Activated naive CD4-positive, alpha-beta T cell treated with anti-CD3 and anti-CD28 coated beads, Interleukin-2, amount 10 ng/mL, durations not matched to agents 7 days and 5 days (primary cell): ENCODE data around the gene FAIM2.

ENCODE experiments used
- CTCF ChIA-PET: fragments of 350-600 bp; sonication (Branson Sonifier 250); formaldehyde crosslinking; loops from one replicate; lab custom pipeline; 2021; ENCODE audit warnings: antibody characterized with exemption; lab: Charles Lee
- DNase-seq: peaks from one replicate; pipeline ENCODE4 v3.0.0-alpha.2; 2020
- H3K27ac Mint-ChIP-seq: one replicate; pipeline ENCODE4 v1.8.0; 2021; ENCODE audit warnings: mild to moderate bottlenecking, moderate library complexity, mixed read lengths
- H3K27me3 Mint-ChIP-seq: one replicate; pipeline ENCODE4 v1.8.0; 2021; ENCODE audit warnings: mild to moderate bottlenecking, mixed read lengths
- H3K36me3 Mint-ChIP-seq: one replicate; pipeline ENCODE4 v1.8.0; 2021; ENCODE audit warnings: mixed read lengths
- H3K4me1 Mint-ChIP-seq: one replicate; pipeline ENCODE4 v1.8.0; 2021; ENCODE audit warnings: mixed read lengths
- H3K4me3 Mint-ChIP-seq: one replicate; pipeline ENCODE4 v1.8.0; 2021; ENCODE audit warnings: mild to moderate bottlenecking, moderate library complexity, mixed read lengths
- H3K9me3 Mint-ChIP-seq: one replicate; pipeline ENCODE4 v1.8.0; 2021; ENCODE audit warnings: mixed read lengths

Gene FAIM2

DNA sequence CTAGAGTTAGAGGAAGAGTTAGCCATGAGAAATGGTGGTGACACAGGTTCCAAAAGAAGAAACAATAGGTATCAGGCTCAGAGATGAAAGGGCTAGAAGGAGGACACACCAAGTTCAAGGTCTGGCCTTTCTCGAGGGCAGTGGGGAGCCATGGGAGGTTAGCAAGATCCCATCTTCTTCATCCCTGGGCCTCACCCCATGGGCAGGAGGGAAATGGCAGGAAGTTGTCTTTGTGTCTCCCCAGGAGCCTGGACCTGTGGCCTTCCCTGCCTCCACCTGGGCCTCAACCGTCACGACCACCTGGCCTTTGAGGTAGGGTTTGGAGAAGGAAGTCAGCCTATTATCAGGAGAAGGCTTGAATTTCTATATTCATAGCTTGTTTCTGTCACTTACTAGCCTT is 41.0 kb upstream of the FAIM2 start:
- peaks cover 41% of the 10 kb centered on the region for H3K4me1 Mint-ChIP-seq
- no peaks in the 10 kb centered on the region for H3K9me3 Mint-ChIP-seq
- peaks cover 1% of the 10 kb centered on the region for H3K36me3 Mint-ChIP-seq
- CTCF ChIA-PET, result interaction anchor here (1.0 to 2.6 kb wide), 13 partner anchors 10 to 167 kb away, joined by 3 to 24 read pairs (median 6); no protein-coding TSS in a partner anchor
- H3K4me3 Mint-ChIP-seq, result no peak overlapping the region
- H3K27ac Mint-ChIP-seq, result no peak overlapping the region
- peaks cover 38% of the 10 kb centered on the region for H3K27me3 Mint-ChIP-seq
- DNase-seq, result no peak

DNA sequence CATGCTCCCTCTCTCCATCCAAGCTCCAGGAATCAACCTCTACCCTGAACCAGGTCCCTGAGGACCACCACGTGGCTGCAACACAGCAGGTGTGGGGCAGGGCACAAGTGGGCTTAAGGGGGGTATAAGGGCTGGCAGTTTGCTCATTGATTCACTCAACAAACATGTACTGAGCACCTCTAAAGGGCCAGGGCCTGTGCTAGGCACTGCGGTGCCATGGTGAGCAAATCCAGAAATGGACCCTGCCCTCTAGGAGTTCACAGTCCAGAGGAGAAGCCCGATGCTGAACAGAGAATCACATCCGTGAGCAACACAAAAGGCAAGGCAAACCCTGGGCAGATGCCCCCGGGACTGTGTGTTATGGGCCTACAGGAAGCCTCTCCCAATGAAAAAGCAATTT is 40.3 kb upstream of the FAIM2 start:
- Mint-ChIP-seq H3K27me3 (peaks cover 35% of the 10 kb centered on the region), H3K4me3 (no peak overlapping the region), H3K27ac (no peak overlapping the region), H3K9me3 (no peaks in the 10 kb centered on the region), H3K36me3 (peaks cover 1% of the 10 kb centered on the region), H3K4me1 (peaks cover 41% of the 10 kb centered on the region)
- no peak for DNase-seq
- CTCF ChIA-PET, result interaction anchor here (1.6 to 3.1 kb wide), 3 partner anchors 23 to 112 kb away, joined by 5 to 17 read pairs (median 9); no protein-coding TSS in a partner anchor

DNA sequence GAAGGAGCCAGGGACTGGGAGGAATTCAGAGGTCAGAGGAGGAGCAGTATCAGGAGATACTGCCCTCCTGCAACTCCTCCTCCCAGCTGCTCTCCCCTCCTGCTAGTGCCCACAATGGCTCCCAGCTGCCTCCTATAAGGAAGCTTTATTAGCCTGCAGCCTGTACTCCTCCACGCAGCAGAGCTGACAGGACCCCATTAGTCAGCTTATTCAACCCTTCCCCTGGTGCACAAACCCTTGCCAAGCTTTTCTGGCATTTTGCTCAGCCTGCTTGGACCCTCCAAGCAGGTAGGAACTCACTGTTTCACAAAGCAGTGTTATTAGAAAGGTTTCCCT is 39.9 kb upstream of the FAIM2 start:
- Mint-ChIP-seq H3K36me3 (peaks cover 1% of the 10 kb centered on the region), H3K27ac (no peak overlapping the region), H3K27me3 (peaks cover 30% of the 10 kb centered on the region), H3K9me3 (no peaks in the 10 kb centered on the region), H3K4me1 (peaks cover 41% of the 10 kb centered on the region), H3K4me3 (no peak overlapping the region)
- DNase-seq, result no peak
- CTCF ChIA-PET, result interaction anchor here (1.3 to 3.1 kb wide), 4 partner anchors 14 to 112 kb away, joined by 3 to 17 read pairs (median 7); no protein-coding TSS in a partner anchor

DNA sequence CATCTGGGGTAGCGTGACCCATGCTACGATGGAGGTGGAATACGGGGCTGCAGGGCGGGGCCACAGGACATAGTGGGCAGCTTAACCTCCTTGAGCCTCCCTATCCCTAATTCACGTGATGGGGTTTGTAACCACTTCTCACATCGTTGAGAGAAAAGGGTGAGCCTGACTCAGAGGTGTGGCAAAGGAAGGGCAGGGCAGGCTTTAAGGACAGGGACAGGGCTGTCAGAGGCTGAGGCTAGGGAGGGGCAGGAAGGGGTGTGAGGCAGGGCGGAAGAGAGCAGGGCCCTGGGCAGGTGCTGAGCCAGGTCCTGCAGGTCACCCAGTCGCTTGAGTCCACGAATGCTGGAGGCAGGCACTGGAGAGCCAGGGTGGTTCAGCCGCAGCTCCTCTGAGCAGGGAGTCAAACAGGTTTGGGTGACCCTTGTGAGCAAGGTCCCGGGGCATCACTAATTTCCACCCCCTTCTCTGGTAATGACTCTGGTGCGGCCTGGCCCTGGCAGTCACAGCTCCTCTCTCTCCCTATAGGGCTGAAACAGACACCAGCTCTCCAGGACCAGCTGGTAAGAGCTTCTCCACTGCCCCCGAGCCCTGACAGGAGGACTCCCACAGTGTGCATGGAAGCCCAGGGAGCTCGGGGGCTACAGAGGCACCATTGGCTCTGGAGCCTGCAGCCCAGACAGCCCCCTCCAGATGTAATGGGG is 39.4 kb upstream of the FAIM2 start:
- CTCF ChIA-PET, result interaction anchor here (1.0 to 3.1 kb wide), 6 partner anchors 13 to 168 kb away, joined by 3 to 17 read pairs (median 4); partner anchors contain the start of gene COX14

DNA sequence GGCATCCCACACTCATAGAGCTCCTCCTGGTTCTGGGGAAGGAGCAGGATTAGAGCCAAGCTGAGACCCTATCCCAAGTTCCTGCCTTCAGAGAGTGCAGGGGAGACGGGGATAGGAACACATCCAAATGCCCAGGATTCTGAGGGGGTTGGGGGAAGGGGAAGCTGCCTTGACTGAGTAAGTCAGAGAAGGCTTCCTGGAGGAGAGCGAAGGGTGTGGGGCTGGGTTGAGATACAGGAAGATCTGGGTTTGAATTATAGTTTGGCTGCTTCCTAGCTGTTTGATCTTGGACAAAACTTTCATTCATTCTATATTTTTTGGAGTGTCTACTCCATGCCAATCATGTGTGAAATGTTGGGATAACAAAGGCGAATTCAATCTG is 38.8 kb upstream of the FAIM2 start:
- Mint-ChIP-seq H3K4me1 (peaks cover 41% of the 10 kb centered on the region), H3K27me3 (peaks cover 24% of the 10 kb centered on the region), H3K4me3 (no peak overlapping the region), H3K27ac (peak overlapping the region; percentile 15), H3K36me3 (peaks cover 1% of the 10 kb centered on the region), H3K9me3 (no peaks in the 10 kb centered on the region)
- DNase-seq, result no peak
- CTCF ChIA-PET, result interaction anchor here (0.7 to 3.1 kb wide), 7 partner anchors 13 to 169 kb away, joined by 3 to 17 read pairs (median 3); partner anchors contain the start of gene COX14

More for the DNA sequence above, 39.4 kb upstream of the FAIM2 start:
- peaks cover 25% of the 10 kb centered on the region for H3K27me3 Mint-ChIP-seq
- peak overlapping the region; percentile 15 for H3K27ac Mint-ChIP-seq
- no peak overlapping the region for H3K4me3 Mint-ChIP-seq
- peaks cover 41% of the 10 kb centered on the region for H3K4me1 Mint-ChIP-seq
- peaks cover 1% of the 10 kb centered on the region for H3K36me3 Mint-ChIP-seq
- DNase-seq, result peak; percentile 50
- H3K9me3 Mint-ChIP-seq, result no peaks in the 10 kb centered on the region

DNA sequence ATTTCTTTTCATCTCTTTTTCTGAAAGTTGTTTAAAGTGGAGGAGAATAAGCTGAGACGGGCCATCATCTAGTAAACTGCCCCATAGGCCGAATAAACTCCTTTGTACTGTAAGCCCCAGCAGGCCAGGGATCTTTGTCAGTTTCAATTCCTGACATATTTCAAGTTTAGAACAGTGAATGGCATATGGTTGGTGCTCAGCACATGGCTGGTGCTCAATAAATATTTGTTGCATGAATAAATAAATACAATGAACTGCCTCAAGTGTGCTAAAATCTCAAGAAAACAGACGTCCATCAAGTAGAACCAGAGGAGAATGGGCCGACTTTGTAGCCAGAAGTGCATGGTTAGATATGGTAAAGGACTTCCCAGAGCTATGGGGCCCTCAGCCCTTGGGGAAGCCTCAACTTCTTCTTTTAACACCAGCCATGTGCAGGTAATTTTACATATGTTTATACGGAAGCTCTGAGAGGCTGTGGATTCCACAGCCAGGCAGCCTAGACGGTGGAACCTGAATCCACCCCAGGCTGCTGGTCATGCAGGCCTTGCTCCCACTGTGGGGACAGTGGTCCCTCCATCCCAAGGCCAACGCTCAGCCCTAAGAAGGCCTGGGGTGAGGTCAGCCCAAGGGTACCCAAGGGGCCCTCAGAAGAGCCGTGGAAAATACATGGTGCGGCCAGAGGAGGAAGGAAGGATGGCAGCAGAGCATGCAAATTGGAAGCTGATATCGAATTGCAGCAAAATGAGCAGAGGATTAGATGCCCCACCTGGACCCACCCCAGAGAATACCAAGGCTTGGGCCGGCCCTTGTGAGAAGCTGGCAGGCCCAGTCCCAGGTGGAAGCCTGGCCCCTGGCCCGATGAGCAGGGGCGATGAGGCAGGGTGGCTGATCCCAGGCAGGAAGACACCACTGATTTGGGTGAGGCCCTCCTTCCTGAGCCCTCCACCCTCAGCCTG is 38.1 kb upstream of the FAIM2 start:
- no peak overlapping the region for H3K4me3 Mint-ChIP-seq
- no peak for DNase-seq
- CTCF ChIA-PET, result interaction anchor here (0.7 to 3.1 kb wide), 4 partner anchors 26 to 170 kb away, joined by 3 to 17 read pairs (median 3); partner anchors contain the start of gene COX14
- peaks cover 1% of the 10 kb centered on the region for H3K36me3 Mint-ChIP-seq
- peak overlapping the region; percentile 71 for H3K27ac Mint-ChIP-seq
- peaks cover 24% of the 10 kb centered on the region for H3K27me3 Mint-ChIP-seq
- no peaks in the 10 kb centered on the region for H3K9me3 Mint-ChIP-seq
- H3K4me1 Mint-ChIP-seq, result peaks cover 41% of the 10 kb centered on the region

DNA sequence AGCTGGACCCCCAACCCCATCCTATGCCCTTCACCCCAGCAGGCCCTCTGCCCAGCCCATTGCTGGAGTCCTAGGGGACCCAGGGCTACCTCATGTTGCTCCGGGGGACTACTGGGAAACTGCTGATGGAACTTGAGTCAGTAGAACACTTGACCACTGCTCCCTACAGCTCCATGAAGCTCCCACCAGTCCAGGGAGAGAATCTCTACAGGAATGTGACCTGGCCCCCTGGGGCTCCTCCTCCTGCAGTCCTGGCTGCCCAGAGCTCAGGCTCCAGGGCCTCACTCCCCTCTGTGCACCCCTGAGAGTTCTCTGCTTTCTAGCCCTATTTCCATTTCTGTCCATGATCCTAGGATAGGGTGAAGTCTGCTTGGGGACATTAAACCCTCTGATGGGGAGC is 36.0 kb upstream of the FAIM2 start:
- H3K4me1 Mint-ChIP-seq, result peaks cover 25% of the 10 kb centered on the region
- CTCF ChIA-PET, result no interaction called here
- H3K27me3 Mint-ChIP-seq, result peaks cover 25% of the 10 kb centered on the region
- DNase-seq, result no peak
- no peak overlapping the region for H3K27ac Mint-ChIP-seq
- H3K36me3 Mint-ChIP-seq, result no peaks in the 10 kb centered on the region
- H3K4me3 Mint-ChIP-seq, result no peak overlapping the region
- H3K9me3 Mint-ChIP-seq, result no peaks in the 10 kb centered on the region

DNA sequence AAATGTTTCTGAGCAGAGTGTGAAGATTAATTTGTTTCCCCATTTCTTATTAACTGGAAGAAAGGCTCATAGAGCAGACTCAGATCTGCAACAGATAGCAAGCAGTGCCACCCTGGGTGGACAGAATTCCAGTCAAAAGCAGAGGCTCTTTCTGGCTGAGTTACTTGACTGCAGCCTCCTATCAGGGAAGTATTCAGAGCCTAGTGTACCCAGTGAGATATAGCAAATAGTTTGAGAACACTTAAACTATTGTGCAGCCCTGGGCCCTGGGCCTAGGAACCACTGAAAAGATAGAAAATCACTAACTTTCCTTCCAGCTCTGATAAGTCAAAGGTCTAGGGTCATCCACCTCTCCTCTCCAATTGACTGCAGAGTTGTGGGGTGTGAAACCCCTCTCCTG is 35.6 kb upstream of the FAIM2 start:
- H3K36me3 Mint-ChIP-seq, result no peaks in the 10 kb centered on the region
- CTCF ChIA-PET, result interaction anchor here (0.7 kb wide), 1 partner anchor 217 kb away, joined by 4 read pairs; no protein-coding TSS in a partner anchor
- H3K27ac Mint-ChIP-seq, result no peak overlapping the region
- H3K4me3 Mint-ChIP-seq, result no peak overlapping the region
- DNase-seq, result no peak
- peaks cover 21% of the 10 kb centered on the region for H3K4me1 Mint-ChIP-seq
- H3K27me3 Mint-ChIP-seq, result peaks cover 25% of the 10 kb centered on the region
- no peaks in the 10 kb centered on the region for H3K9me3 Mint-ChIP-seq

DNA sequence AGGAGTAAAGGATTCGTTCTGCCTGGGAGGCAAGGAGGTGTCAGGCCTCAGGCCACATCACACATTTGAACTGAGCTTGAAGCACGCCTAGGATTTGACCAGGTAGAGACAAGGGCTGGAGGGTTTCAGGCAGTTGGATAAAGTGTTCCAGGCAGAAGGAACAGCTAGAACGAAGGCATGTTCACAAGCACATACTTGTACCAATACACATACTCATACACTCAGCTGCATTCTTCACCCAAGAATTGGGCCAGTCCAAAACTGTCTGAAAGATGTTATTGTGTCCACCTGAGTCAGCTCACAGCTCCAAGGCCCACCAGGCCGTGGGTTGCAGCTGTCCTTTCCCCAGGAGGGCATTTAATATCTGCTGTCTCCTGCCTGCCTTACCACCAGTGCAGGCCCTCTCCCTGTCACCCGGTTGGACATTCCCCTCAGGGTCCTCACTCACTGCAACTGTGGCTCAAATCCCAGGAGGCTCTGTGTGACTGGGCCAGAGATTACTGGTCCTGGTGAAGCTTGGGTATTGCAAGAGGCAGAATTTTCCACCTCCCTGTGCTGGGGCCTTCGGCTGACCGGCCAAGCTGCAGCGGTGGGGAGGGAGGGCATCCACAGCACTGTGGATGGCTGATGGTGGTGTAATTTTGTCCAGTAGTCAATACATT is 34.1 kb upstream of the FAIM2 start:
- no peak overlapping the region for H3K4me3 Mint-ChIP-seq
- no peak for DNase-seq
- H3K27ac Mint-ChIP-seq, result no peak overlapping the region
- H3K4me1 Mint-ChIP-seq, result peaks cover 7% of the 10 kb centered on the region
- H3K36me3 Mint-ChIP-seq, result no peaks in the 10 kb centered on the region
- CTCF ChIA-PET, result interaction anchor here (1.0 to 1.4 kb wide), 2 partner anchors 8 to 25 kb away, joined by 3 to 5 read pairs; no protein-coding TSS in a partner anchor
- H3K27me3 Mint-ChIP-seq, result peaks cover 23% of the 10 kb centered on the region
- H3K9me3 Mint-ChIP-seq, result no peaks in the 10 kb centered on the region

DNA sequence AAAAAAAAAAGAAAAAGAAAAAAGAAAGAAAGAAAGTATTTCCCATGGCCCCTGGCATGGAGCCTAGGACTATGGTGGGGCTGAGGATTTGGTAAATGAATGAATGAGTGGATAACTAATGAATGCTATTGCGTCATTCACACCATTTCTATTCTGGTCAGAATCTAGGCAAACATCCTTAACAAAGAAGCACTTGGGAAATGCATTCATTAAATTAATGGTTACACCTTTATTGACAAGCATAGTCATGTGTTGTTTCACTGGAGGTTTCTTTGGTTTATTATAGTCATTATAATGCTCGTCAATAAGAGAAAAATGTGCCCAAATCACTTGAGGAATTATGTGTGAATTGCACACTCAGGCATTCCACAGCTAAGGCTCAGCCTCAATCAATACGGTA is 33.2 kb upstream of the FAIM2 start:
- no peak for DNase-seq
- CTCF ChIA-PET, result interaction anchor here (1.0 to 1.4 kb wide), 2 partner anchors 9 to 26 kb away, joined by 3 to 5 read pairs; no protein-coding TSS in a partner anchor

DNA sequence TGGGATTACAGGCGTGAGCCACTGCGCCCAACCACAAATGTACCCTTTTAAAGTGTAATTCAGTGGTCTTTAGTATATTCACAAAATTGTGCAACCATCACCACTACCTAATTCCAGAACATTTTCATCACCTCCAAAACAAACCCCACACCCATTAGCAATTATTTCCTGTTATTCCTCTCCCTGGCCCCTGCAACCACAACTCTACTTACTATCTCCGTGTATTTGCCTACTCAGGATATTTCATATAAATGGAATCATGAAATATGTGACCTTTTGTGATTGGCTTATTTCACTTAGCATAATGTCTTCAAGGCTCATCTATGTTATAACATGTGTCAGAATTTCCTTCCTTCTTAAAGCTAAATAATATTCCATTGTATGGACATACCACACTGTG is 30.8 kb upstream of the FAIM2 start:
- CTCF ChIA-PET, result no interaction called here

More for the DNA sequence above, 33.2 kb upstream of the FAIM2 start:
- peaks cover under 1% of the 10 kb centered on the region for H3K4me1 Mint-ChIP-seq
- no peak overlapping the region for H3K4me3 Mint-ChIP-seq
- no peaks in the 10 kb centered on the region for H3K9me3 Mint-ChIP-seq
- H3K27ac Mint-ChIP-seq, result no peak overlapping the region
- H3K27me3 Mint-ChIP-seq, result peaks cover 23% of the 10 kb centered on the region
- H3K36me3 Mint-ChIP-seq, result no peaks in the 10 kb centered on the region

DNA sequence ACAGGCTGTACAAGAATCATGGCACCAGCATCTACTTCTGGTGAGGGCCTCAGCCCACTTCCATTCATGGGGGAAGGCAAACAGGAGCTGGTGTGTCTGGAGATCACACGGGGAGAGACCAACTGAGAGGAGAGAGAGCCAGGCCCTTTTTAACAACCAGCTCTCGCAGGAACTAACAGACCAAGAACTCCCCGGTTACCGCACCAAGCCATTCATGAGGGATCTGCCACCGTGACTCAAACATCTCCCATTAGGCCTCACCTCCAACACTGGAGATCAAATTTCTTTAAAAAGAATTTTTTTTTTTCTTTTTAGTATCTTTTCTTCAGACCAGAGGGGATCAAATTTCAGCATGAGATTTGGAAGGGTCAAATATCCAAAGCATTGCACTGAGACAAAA is 30.1 kb upstream of the FAIM2 start:
- DNase-seq, result no peak
- CTCF ChIA-PET, result interaction anchor here (3.3 kb wide), 1 partner anchor 12 kb away, joined by 18 read pairs; no protein-coding TSS in a partner anchor
- H3K9me3 Mint-ChIP-seq, result no peaks in the 10 kb centered on the region
- H3K36me3 Mint-ChIP-seq, result no peaks in the 10 kb centered on the region
- H3K4me1 Mint-ChIP-seq, result no peaks in the 10 kb centered on the region
- no peak overlapping the region for H3K27ac Mint-ChIP-seq
- no peak overlapping the region for H3K4me3 Mint-ChIP-seq
- H3K27me3 Mint-ChIP-seq, result peaks cover 21% of the 10 kb centered on the region

More for the DNA sequence above, 30.8 kb upstream of the FAIM2 start:
- peaks cover 14% of the 10 kb centered on the region for H3K27me3 Mint-ChIP-seq
- no peak for DNase-seq
- H3K27ac Mint-ChIP-seq, result no peak overlapping the region
- H3K36me3 Mint-ChIP-seq, result no peaks in the 10 kb centered on the region
- H3K4me3 Mint-ChIP-seq, result no peak overlapping the region
- no peaks in the 10 kb centered on the region for H3K9me3 Mint-ChIP-seq
- no peaks in the 10 kb centered on the region for H3K4me1 Mint-ChIP-seq

DNA sequence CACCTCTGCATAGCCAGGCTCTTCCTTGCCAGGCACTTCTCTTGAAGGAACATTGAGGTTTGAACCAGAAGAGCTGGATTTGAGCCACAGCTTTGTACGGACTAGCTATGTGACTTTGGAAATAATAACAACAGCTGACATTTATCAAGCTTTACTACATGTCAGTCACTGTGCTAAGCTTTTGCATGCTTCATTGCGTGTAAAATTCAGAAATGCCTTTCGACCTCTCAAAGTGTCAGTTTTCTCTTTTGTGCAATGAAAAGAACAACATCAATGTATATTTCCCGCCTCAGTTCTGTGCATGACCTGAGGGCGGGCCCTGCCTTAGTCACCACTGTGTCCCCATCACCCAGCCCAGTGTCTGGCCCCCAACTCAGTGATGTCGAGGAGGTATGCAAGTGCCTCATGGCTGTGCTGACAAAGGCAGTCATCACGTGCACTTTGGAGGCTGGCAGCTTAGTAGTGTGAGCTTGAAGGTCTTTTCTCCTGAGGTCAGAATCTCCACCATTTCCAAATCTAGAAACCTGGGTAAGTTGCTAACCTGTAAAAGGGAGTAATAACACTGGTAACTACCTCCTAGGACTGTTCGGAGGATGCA is 28.9 kb upstream of the FAIM2 start:
- peaks cover 25% of the 10 kb centered on the region for H3K27me3 Mint-ChIP-seq
- no peaks in the 10 kb centered on the region for H3K9me3 Mint-ChIP-seq
- no peaks in the 10 kb centered on the region for H3K4me1 Mint-ChIP-seq
- CTCF ChIA-PET, result interaction anchor here (0.7 to 3.3 kb wide), 4 partner anchors 13 to 239 kb away, joined by 3 to 18 read pairs (median 4); no protein-coding TSS in a partner anchor
- H3K4me3 Mint-ChIP-seq, result no peak overlapping the region
- H3K36me3 Mint-ChIP-seq, result no peaks in the 10 kb centered on the region
- no peak overlapping the region for H3K27ac Mint-ChIP-seq
- DNase-seq, result no peak
